HG03139 (cell line): ENCODE results near the gene HOXC6.

ENCODE experiments used
- ATAC-seq: cut with Tn5 transposase; IDR thresholded peaks from one replicate; pipeline ENCODE4 v1.9.1; 2021; ENCODE audit not compliant: unreplicated experiment

HOXC6 gene

GRCh38 chr12:53989227-53990113 lies 38.8 kb upstream of the HOXC6 start:
- no peak for ATAC-seq

GRCh38 chr12:53990311-53991076 lies 37.7 kb upstream of the HOXC6 start:
- ATAC-seq, result no peak

GRCh38 chr12:53991077-53991460 lies 37.2 kb upstream of the HOXC6 start:
- ATAC-seq, result no peak

- ATAC-seq, result no peak
Observed at GRCh38 chr12:53992377-53992889, 35.8 kb upstream of the HOXC6 start.

GRCh38 chr12:53993162-53994008 lies 34.9 kb upstream of the HOXC6 start:
- no peak for ATAC-seq

GRCh38 chr12:53994009-53994263 lies 34.3 kb upstream of the HOXC6 start:
- ATAC-seq, result no peak

GRCh38 chr12:53994264-53995001 lies 33.8 kb upstream of the HOXC6 start:
- ATAC-seq, result no peak

GRCh38 chr12:53995002-53995377 lies 33.2 kb upstream of the HOXC6 start:
- ATAC-seq, result no peak

GRCh38 chr12:53995378-53996239 lies 32.6 kb upstream of the HOXC6 start:
- ATAC-seq, result no peak

- ATAC-seq, result no peak
Observed at GRCh38 chr12:53996240-53997203, 31.7 kb upstream of the HOXC6 start.

- ATAC-seq, result no peak
Observed at GRCh38 chr12:53997204-53998109, 30.8 kb upstream of the HOXC6 start.

GRCh38 chr12:53998110-53998899 lies 29.9 kb upstream of the HOXC6 start:
- no peak for ATAC-seq

GRCh38 chr12:53998900-53999236 lies 29.4 kb upstream of the HOXC6 start:
- ATAC-seq, result no peak

- ATAC-seq, result no peak
Observed at GRCh38 chr12:53999559-54000115, 28.6 kb upstream of the HOXC6 start.

- no peak for ATAC-seq
Observed at GRCh38 chr12:54000116-54001114, 27.8 kb upstream of the HOXC6 start, which contains the start of gene HOXC9. HOXC9 (plus strand) TSS chr12:54000161; CDS start chr12:54000189, 28 bp downstream.
